CD1c-positive myeloid dendritic cell (primary cell): Measurements from ENCODE around the gene PRAMEF26.
"Not testable (repeated sequence)": the region's sequence is repeated elsewhere in the genome, so short reads cannot be mapped to it uniquely, and the experiment has no call there.

Source experiments
- DNase-seq: peaks from one replicate; pipeline ENCODE4 v3.0.0-alpha.2; 2016; ENCODE audit errors: extremely low spot score

The PRAMEF26 gene

DNA sequence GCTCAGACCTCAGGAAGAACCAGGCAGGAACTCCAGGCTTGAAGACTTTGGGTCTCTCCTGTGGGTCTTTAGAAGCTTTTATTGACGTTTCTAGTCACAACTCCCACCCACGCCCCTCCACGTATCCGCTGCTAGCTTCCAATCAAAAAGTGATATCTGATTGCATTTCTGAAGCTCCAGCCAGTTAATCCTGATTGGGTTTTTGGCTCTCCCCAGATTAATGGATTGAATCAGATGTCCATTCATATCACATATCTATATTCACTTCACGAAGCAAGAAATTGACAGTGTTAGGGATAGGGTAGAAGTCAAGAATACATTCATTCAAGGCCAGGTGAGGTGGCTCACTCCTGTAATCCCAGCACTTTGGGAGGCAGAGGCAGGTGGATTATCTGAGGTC, at the start of gene PRAMEF26:
Gene PRAMEF26 (minus strand): TSS at position 101 of the 400 bp plus-strand sequence. CDS start 2,914 bp downstream, outside the sequence.
- DNase-seq = not testable (repeated sequence)

DNA sequence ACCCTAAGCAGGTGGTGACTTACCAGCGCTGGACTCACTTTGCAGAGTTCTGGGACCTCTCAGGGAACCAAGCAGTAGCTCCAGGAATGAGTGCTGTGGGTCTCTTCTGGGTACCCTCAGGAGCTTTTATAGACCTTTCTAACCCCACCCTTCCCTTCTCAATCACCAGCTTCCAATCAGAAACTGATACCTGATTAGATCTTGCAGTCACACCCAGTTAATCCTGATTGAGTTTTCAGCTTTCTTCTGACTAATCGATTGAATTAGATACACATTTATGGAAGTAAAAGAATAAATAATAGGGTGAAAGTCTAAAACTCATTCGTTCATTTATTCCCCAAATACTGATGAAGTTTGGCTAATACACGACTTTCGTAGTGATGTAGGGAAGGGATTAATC, 45.5 kb upstream of the PRAMEF26 start, which contains the start of gene PRAMEF13:
Gene PRAMEF13 (minus strand): TSS at position 101 of the 400 bp plus-strand sequence. CDS start 1,820 bp downstream, outside the sequence.
- DNase-seq = not testable (repeated sequence)

DNA sequence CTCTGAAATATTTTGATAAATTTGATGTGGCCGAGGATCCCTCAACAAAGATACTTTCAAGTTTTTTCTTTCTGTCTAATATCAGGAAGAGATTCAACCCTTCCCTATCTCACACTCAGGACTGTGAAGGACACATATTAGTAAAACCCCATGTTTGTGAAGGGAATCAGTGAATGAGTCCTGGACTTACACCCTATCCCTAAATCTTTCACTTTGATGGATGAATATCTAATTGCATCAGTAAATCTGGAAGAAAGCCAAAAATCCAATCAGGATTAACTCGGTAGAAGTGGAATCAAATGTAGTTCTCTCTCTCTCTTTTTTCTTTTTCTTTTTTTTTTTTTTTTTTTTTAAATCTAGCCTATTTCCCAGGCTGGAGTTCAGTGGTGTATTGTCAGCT, 15.7 kb upstream of the PRAMEF26 start, which contains the start of gene PRAMEF9:
Gene PRAMEF9 (plus strand): TSS at position 301 of the 400 bp plus-strand sequence. CDS start 3,433 bp downstream, outside the sequence.
- not testable (repeated sequence) for DNase-seq

DNA sequence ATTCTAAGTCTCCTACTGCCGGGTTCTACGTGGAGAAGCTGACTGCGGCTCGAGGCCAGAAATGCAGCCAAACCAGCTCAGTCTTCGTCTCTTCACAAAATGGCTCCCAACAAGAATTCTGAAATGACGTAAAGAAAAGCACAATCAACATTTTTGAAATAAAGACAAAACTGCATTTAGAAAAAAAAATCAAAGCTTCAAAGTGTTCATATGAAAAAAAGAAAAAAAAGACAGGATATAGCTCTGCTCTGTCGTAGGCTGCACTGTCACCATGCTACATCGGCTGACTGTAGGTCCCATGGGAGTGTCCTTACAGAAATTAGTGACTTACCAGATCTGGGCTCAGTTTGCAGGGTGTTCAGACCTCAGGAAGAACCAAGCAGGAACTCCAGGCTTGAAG, 9.7 kb upstream of the PRAMEF26 start, which contains the start of gene HNRNPCL4:
Gene HNRNPCL4 (minus strand): TSS at position 101 of the 400 bp plus-strand sequence. CDS start 164 bp downstream, outside the sequence.
- DNase-seq = not testable (repeated sequence)

DNA sequence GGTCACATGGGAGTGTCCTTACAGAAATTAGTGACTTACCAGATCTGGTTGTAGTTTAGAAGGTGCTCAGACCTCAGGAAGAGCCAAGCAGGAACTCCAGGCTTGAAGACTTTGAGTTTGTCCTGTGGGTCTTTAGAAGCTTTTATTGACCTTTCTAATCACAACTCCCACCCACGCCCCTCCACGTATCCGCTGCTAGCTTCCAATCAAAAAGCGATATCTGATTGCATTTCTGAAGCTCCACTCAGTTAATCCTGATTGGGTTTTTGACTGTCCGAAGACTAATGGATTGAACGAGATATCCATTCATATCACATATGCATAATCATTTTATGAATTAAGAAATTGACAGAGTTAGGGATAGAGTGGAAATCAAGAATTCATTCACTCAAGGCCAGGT, 39.1 kb downstream of the PRAMEF26 start, which contains the start of gene HNRNPCL2:
Gene HNRNPCL2 (minus strand): TSS at position 101 of the 400 bp plus-strand sequence. CDS start 454 bp downstream, outside the sequence.
- DNase-seq = not testable (repeated sequence)
